ENCODE results near the gene PDE3A. TPM values are rescaled to one million over a fixed set of nuclear protein-coding genes. Genes with fewer than 3 reads are reported as not detected.

Gene PDE3A
- total RNA-seq, 1 donor from 2014 or later = 1.3 TPM

- peaks cover 4% of the 10 kb centered on the region for H3K9me3 Mint-ChIP-seq (ENCODE audit: unreplicated experiment)
- H3K27me3 Mint-ChIP-seq (ENCODE audit: unreplicated experiment) = no peaks in the 10 kb centered on the region
- H3K27ac Mint-ChIP-seq (ENCODE audit: unreplicated experiment) = no peak overlapping the region
- no peak for TF ChIP-seq CTCF (IDR thresholded peaks at IDR 0.05; ENCODE audit: partially characterized antibody, unreplicated experiment)
- no peaks in the 10 kb centered on the region for H3K4me1 Mint-ChIP-seq (ENCODE audit: low read depth, unreplicated experiment)
- H3K36me3 Mint-ChIP-seq (ENCODE audit: unreplicated experiment) = no peaks in the 10 kb centered on the region
- no peak overlapping the region for H3K4me3 Mint-ChIP-seq (ENCODE audit: unreplicated experiment)
- DNase-seq = no peak
These were observed 186.7 kb downstream of the PDE3A start for GRCh38 chr12:20555015-20555414.

GRCh38 chr12:20555771-20556170 is 187.4 kb downstream of the PDE3A start:
- no peaks in the 10 kb centered on the region for H3K36me3 Mint-ChIP-seq (ENCODE audit: unreplicated experiment)
- no peaks in the 10 kb centered on the region for H3K27me3 Mint-ChIP-seq (ENCODE audit: unreplicated experiment)
- no peak for DNase-seq
- no peak overlapping the region for H3K4me3 Mint-ChIP-seq (ENCODE audit: unreplicated experiment)
- no peak for TF ChIP-seq CTCF (IDR thresholded peaks at IDR 0.05; ENCODE audit: partially characterized antibody, unreplicated experiment)
- peaks cover 4% of the 10 kb centered on the region for H3K9me3 Mint-ChIP-seq (ENCODE audit: unreplicated experiment)
- H3K4me1 Mint-ChIP-seq (ENCODE audit: low read depth, unreplicated experiment) = no peaks in the 10 kb centered on the region
- H3K27ac Mint-ChIP-seq (ENCODE audit: unreplicated experiment) = no peak overlapping the region

- Mint-ChIP-seq H3K4me3 (ENCODE audit: unreplicated experiment) (no peak overlapping the region), H3K4me1 (ENCODE audit: low read depth, unreplicated experiment) (no peaks in the 10 kb centered on the region), H3K36me3 (ENCODE audit: unreplicated experiment) (no peaks in the 10 kb centered on the region), H3K9me3 (ENCODE audit: unreplicated experiment) (peaks cover 1% of the 10 kb centered on the region), H3K27ac (ENCODE audit: unreplicated experiment) (no peak overlapping the region), H3K27me3 (ENCODE audit: unreplicated experiment) (no peaks in the 10 kb centered on the region)
- DNase-seq = no peak
- no peak for TF ChIP-seq CTCF (IDR thresholded peaks at IDR 0.05; ENCODE audit: partially characterized antibody, unreplicated experiment)
These were observed 188.8 kb downstream of the PDE3A start for GRCh38 chr12:20557096-20557495.

- Mint-ChIP-seq H3K36me3 (ENCODE audit: unreplicated experiment) (no peaks in the 10 kb centered on the region), H3K9me3 (ENCODE audit: unreplicated experiment) (no peaks in the 10 kb centered on the region), H3K27ac (ENCODE audit: unreplicated experiment) (no peak overlapping the region), H3K4me1 (ENCODE audit: low read depth, unreplicated experiment) (no peaks in the 10 kb centered on the region), H3K27me3 (ENCODE audit: unreplicated experiment) (peaks cover 2% of the 10 kb centered on the region), H3K4me3 (ENCODE audit: unreplicated experiment) (no peak overlapping the region)
- DNase-seq = no peak
- no peak for TF ChIP-seq CTCF (IDR thresholded peaks at IDR 0.05; ENCODE audit: partially characterized antibody, unreplicated experiment)
These were observed 192.6 kb downstream of the PDE3A start for GRCh38 chr12:20560935-20561334.

GRCh38 chr12:20561871-20562270 is 193.5 kb downstream of the PDE3A start:
- Mint-ChIP-seq H3K27ac (ENCODE audit: unreplicated experiment) (no peak overlapping the region), H3K36me3 (ENCODE audit: unreplicated experiment) (no peaks in the 10 kb centered on the region), H3K4me1 (ENCODE audit: low read depth, unreplicated experiment) (no peaks in the 10 kb centered on the region), H3K27me3 (ENCODE audit: unreplicated experiment) (peaks cover 2% of the 10 kb centered on the region), H3K9me3 (ENCODE audit: unreplicated experiment) (no peaks in the 10 kb centered on the region), H3K4me3 (ENCODE audit: unreplicated experiment) (no peak overlapping the region)
- TF ChIP-seq CTCF (IDR thresholded peaks at IDR 0.05; ENCODE audit: partially characterized antibody, unreplicated experiment) = no peak
- no peak for DNase-seq

All from glutamatergic neuron (in vitro differentiated cells).